NCI-H1930 (cell line): Measurements from ENCODE around the gene AGK.
A peak's percentile ranks its signal among the peaks of the same experiment; 100 is the strongest.

Experiments
- DNase-seq, 2 experiments: peaks; one replicate each; lab custom pipeline; 2025; lab: John Stamatoyannopoulos, UW

AGK gene, protein sequence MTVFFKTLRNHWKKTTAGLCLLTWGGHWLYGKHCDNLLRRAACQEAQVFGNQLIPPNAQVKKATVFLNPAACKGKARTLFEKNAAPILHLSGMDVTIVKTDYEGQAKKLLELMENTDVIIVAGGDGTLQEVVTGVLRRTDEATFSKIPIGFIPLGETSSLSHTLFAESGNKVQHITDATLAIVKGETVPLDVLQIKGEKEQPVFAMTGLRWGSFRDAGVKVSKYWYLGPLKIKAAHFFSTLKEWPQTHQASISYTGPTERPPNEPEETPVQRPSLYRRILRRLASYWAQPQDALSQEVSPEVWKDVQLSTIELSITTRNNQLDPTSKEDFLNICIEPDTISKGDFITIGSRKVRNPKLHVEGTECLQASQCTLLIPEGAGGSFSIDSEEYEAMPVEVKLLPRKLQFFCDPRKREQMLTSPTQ

DNA sequence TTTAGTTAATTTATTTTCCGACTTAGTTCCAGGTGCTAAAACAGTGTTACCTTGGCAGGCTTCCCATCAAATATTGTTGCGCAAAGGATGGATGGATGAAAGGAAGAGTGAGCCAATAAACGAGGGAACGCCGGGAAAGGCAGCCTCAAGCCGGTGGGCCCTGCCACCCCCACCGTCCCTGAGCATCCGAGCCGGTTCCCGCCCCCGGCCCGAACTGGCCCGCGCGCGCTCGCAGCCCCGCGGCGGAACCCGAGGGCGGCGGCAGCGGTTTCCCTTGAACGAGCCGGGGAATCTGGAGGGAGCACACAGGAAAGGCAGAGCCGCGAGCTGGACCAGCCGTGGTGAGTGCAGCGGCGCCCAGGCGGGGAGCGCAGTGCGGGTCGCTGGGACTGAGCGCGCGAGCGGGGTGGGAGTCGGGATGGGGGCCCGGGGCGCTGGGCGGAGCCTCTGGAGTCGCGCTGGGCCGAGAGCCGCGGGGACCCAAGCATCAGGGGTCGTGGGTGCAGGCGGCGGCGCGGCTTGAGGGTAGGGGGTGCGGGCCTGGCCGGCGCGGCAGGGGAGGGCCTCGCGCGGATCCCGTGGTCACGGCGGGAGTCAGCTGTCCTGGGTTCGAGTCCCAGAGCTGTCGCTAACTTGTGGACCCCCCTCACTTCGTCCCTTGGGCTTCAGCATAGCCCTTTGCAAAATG, at the start of gene AGK:
Gene AGK, plus strand, starts transcription at position 317 of the 688 bp plus-strand sequence. CDS start 4,057 bp downstream, outside the sequence.
- peak; percentile 66 to 77 for DNase-seq

DNA sequence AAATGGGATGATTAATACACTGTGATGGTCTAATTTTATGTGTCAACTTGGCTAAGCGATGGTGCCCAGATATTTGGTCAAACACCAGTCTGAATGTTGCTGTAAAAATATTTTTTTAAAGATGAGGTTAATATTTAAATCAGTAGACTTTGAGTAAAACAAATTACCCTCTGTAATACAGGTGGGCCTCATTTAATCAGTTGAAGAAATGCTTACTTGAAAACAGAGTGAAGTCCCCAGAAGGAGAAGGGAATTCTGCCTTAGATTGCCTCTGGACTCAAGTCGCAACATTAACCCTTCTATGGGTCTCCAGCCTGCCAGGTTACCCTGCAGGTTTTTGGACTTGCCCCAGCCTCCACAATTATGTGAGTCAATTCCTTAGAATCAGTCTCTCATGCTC, 49.8 kb upstream of the AGK start:
- no peak for DNase-seq

DNA sequence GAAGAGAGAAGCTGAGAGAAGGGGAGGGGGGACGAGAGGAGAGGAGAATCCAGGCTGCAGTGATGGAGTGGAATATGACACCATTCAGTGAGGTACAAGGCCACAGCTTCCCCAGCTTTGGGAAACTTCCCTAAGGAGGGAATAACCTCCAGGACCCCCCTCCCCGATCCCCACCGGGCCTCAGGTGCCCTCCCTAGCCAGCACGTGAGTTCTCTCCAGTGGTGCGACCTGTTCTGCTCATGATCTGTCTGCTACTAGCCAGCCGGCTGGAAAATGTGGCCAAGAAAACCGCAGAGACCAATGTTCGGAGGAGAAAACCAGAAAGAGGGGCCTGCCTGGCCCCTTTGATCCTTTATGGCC, 39.9 kb upstream of the AGK start:
- DNase-seq, result no peak

DNA sequence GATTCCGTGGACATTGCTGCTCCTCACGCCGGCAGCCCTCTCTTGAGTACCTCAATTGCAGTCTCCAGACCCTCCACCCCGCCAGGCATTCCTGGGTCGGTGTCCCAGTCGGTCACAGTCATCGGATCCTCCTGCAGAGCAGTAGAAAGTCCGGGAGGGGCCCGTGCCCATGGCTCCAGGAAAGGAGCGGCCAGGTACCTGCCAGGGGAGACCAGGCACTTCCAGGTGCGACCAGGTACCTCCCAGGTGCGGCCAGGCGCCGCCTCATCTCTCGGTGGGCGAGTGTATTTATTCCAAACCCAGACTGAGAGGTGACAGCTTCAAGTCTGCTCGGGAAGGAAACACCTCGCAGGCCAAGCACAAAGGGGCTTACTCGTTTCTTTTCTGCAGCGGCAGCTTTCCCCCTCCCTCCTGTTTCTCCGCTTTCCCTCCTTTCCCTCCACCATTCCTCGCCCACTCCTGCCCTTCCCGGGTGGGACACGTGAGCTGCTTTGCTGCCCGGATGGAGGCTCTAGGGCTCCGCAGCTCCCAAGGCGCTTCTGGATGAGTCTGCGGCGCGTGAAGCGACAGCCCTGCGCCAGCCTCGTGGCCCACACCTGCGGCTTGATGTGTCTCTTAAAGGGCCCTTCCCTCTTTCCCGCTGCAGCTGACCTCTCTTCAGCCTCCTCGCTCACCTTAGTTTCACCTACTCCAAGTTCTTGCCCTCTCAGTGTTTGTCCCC, 39.4 kb upstream of the AGK start:
- no peak for DNase-seq

DNA sequence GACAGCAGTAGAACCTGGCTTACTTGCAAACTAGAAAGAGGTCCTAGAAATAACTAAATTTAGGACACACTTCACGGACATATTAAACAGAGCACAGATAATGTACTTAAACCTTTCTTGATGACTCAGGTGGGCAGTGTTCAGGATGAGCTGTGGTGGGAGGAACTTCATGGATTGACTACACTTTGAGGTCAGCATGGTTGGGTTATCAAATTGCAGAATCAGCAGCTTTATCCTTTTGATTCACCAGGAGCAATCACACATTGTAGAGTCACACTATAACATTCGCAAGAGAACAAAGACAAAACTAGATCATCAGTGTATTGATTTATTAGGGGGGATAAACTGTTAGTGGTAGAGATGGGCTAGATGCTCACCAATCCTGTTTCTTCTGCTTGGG, 38.6 kb upstream of the AGK start:
- no peak for DNase-seq

DNA sequence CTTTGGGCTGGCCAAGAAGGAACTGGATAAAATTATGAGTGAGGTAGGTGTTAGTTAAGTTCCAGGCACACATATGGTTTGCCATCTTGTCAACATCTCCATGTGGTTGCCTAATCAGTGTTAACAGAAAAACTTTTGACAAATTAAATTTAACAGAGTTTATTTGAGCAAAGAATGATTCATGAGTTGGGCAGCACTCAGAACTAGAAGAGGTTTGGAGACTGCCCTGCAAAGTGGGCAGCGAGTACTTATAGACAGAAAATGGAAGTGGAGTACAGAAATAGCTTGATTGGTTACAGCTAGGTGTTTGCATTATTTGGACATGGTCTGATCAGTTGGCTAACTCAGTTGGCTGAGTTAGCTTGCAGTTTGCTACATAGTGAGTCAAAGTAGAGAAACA, 37.5 kb upstream of the AGK start:
- DNase-seq, result no peak

DNA sequence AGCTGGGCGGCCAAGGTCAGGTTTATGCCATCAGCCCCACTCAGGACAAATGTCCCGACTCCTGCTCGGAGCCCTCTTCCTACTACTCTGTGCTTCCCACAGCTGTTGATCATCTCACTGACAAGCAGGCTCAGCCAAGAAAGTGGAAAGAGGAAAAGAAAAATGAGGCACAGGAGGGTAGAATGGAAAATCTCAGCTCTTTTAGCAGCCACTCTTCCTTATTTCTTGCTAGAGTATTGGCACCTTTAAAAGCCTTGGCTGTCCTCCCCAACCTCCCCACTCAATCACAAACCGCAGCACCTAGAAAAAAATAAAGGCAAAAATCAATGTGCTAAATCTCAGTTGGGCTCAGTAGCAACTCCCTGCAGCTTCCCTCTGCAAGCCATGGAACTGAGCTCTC, 35.3 kb upstream of the AGK start:
- DNase-seq, result no peak

DNA sequence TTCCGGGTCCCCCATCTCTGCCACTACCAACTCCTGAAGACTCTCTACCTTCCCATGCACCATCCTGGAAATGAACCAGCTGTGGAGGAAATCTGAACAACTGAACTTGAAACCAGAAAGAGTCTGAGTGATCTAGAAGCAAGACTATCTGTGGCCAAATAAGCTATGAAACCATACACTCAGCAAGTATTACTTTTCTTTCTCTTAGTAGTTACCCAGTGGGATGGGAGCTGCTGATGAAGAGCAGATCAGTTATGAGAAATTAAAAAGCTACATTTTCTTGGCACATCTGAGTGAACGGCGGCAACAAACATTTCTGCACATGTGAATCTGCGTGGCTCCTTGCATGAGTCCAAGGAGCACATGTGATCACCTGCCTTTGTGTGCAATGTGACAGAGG, 31.6 kb upstream of the AGK start:
- no peak for DNase-seq

DNA sequence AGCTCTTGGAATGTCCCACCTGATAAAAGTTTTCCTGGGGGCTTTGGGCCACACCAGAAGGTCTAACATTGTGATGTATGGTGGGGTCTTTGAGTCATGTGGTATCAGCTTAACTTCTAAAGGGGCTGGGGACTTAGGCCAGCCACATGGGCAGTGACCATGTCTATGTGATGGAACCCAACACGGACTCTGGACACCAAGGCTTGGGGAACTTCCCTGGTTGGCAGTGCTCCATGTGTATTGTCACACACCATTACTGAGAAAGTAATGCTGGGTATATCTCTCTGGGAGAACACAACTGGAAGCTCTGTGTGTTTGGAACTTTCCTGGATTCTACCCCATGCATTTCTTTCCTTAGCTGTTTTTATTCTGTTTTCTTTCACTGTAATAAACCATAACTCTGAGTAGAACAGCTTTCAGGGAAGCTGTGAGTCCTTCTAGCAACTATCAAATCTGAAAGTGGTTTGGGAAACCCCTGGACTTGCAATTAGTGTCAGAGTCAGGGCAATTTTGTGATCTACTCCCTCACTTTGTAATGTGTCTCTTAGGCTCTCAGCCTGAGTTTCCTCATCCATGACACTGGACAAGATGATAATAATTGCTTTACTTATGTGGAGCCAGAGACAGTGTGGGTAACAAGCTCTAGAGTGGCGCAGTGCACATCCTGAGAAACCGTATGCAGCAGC, 28.4 kb upstream of the AGK start:
- DNase-seq, result no peak

DNA sequence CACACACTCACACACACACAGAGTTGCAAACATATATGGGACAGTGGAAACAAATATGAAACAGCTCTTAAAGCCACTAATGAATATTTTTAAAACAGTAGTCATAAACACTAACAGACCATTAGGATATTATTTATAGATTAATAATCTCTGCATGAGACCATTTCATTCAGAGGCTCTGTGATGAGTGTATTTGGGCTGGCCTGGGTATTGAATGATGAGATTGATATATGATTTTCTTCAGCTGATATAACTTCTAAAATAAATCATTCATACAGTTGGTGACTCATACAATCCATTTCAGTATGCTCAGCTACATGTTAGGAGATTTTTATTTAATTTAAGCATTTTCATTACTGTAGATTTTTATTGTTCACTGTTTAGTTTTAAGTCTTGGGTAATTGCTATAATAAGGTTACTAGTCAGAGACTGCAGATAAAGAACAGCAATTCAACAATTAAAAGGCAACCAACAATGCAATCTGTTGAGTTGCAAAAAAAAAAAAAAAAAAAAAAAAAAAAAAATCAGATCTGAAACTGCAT, 25.2 kb upstream of the AGK start:
- no peak for DNase-seq

DNA sequence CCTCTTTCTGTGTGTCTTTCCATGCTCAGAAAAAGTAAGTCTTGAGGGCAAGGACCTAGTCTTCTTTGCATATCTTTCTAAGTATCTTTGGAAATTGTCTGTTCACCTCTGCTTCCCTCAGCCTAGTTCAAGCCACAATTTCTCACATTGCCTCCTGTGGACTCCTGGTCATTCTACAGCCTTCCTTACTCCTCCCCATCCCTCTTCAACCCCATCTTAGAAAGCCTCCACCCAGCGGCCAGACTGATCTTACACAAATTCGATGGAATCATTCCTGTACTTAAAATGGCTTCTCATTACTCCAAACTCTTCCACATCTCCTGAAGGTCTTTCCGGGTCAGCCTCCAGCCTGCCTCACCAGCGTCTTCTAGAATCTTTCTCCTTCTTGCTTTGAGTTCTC, 24.1 kb upstream of the AGK start:
- no peak for DNase-seq

DNA sequence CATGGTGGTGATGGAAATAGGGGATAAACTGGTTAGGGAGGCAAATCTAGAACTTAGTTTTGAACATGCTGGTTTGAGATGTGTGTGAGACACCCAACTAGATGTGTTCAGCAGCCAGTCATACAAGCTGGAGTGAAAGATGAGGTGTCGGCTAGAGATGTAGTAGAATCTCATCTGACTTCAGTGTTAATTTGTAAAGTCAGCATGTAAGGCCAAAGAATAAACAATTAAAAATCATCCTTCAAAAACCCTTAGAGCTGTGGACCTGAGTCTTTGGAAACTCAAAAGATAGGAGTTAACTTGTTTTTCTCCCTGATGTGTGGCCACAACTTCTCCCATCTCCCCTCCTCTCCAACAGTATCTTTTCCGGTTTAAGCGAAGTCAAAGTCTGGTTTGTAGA, 22.8 kb upstream of the AGK start:
- DNase-seq, result no peak

DNA sequence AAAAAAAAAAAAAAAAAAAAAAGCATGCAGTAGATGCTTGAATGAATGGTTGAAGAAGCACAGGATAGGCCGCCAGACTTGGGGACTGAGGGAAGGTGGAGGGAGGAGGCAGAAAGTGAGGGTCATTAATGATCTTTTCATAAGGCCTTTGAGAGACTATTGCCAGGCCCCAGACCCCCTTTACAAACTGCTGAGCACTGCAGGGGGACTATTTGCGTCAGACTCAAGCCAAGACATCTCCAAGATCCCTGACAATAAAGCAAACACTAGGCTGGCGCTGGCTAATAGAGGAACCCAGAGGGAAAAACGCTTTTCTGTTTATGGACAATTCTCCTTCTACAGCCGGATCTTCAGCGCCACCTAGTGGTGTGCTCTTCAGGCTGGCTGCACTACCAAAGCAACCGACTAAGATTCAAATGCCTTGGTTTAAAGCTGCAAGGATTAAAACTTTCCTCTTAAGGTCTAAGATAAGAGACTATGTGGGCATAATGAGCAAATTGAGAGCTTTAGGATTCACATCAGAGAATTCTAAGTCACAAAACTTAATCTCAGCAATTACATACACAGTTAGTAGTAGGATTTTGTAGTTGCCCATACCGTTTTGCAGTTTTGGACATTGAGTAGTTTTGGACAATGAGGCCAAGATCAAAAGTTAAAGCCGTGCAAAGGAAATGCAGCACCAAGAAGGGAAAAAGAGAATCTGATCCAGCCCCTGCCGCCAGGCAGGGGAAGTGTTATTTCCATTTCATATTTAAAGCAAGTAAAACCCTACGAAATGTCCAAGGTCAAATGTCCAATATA, 17.9 kb upstream of the AGK start:
- peak; percentile 50 to 82 for DNase-seq

DNA sequence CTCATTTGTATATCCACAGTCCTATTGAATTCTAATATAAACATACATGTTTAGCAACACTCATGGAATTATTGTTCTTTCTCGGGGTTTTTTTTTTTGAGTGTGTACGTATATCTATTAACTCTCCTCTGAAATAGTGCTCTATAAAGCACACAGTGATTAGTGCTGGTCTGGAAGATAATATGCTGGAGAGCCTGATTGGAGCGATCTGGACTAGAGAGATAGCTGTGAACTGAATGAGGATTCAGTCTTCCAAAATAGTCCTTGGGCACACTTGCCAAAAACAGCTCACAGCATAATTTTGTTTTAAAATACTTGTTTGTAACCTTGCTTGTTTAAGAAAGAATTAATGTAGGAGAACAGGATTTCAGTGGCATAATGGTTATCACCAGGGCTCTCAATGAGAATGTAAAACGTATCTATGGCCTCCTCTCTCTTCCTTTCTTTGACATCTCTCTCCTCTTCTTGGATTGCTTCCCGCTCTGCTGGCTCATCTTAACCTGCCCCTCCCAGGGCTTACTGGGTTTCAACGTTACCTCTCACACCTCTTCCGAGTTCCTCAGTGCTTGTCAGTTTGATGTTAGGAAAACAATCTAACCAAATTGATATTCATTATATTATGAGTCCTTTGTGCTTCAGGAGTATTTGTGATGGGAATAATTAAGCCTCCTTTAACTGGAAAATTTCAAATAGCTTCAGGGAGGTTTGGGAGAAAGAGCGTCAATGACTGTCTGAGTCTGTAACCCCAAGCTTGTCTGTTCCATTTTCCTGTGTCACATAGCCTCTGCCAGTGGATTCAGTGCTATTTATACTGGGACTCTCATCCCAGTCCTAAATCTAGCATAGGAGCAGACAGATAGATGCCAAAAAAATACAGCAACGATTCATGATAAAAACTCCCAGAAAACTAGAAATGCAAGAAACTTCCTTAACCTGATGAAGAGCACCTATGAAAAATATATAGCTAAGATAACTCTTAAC, 16.2 kb upstream of the AGK start:
- no peak for DNase-seq

DNA sequence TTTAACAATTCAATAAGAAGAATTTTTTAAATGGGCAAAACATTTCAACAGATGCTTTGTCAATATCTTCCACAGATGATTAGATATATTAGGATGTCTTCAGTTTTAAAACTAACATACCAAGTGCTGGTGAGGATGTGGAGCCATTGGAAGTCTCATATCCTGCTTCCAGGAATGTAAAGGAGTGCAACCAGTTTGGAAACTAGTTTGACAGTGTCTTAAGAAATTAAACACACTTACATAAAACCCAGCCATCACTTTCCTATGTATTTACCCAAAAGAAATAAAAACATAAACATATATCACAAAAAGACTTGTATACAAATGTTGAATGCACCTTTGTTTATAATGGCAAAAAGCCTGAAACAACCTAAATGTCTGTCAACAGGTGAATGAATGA, 13.3 kb upstream of the AGK start:
- DNase-seq, result no peak

DNA sequence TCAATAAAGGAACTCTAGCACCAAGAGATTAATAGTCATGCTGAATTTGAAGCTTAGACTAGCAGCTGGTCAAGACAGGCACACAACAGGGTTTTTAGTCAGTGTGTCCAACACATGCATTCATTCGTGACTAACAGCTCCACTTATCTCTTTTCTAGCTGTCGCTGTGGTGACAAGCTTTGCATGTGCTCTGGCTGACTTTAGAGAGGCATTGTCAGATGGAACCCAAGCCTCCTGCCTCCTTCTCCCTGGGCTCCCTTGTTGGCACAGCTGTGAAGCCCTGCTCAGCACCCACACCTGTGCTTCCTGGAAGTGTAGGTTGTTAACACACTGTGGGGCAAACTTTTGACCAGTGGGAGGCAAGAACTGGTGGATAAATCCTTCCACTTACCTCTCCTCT, 9.8 kb upstream of the AGK start:
- no peak for DNase-seq

DNA sequence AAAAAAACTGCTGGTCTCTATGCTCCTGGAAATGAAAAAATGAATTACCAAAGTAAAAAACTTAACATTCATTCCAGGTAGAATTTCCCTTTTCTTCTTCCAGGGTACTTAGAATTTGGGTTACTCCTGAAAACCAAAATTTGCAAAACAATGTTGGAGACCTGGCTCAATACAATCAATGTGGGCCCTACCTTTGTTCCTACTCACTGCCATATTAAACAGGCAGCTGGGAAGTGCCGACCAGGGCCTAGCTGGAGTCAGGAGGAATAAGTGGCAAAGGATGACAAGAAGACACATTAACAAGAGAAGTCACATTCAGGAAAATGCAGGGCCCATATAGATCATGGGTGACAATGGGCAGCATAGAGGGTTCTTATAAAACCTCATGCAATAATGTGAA, 6.4 kb upstream of the AGK start:
- no peak for DNase-seq

DNA sequence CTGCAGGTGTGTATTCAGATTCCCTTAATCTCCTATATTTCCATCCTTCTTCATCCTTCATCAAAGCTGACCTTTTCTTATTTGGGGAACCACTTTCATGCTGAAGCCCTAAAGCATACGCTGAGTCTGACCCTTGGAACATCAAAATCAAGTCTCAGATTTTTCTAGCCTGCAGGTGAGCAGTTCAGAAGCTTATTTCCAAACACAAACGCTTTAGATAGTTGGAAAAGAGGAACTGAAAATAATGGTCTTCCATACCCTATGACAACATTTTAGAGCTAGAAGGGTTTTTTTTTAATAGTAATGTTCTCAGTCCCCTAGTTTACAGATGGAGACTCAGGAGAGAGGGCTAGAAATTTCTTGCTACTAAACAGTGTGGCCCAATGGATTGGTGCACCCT, 1.6 kb upstream of the AGK start:
- no peak for DNase-seq

DNA sequence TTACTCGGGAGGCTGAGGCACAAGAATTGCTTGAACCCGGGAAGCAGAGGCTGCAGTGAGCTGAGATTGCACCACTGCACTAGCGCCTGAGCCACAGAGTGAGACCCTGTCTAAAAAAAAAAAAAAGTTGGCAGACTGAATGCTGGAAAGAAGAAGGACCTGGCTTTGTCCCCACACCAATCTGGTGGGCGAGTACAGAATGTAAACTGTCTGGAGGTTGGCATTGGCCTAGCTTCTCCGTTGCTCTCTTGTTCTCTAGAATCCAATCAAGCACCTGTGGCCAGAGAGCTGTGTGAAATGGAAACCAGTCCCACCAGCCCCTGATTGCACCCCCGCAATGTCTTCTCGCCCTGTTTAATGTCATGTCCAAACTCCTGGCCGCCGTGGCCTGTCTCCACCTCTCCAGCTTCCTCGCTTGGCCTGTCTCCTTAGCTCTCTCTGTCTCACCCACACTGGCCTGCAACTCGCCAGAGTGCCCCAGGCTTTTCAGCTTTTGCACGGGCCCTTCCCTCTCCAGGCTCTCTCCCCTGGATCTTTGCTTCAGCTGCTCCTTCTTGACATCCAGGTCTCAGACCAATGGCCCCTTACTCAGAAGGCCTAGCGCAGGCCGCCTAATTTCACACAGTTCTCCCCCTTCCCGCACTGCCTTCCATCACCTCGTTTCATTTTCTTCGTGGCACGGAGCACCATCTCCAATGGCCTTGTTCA, 670 bp upstream of the AGK start:
- no peak for DNase-seq

DNA sequence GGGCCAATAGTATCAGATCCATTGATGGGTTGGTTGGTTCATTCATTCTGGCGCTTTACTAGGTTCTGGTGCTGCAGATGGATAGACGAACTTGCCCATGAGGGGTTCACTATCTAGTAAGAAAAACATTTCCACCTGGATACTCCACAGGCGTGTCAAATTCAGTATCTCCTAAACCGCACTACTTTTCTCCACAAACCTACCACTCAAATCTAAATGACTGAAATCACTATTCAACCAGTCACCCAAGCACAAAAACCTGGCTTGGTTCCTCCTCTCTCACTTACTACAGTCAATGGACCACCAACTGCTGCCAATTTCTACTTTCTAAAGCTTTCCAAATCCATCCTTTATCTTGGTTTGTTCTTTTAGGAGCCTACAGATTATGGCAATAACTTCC, 572 bp downstream of the AGK start:
- no peak for DNase-seq
